PC-9 (cell line): ENCODE data around the gene PNPLA7.

Source experiments
- EZH2 ChIP-seq: fragments of 200-600 bp; sonication (generic); IDR thresholded peaks from 2 replicates; pipeline ENCODE4 v1.8.0; 2017; ENCODE audit warnings: antibody characterized with exemption, low read depth
- TF ChIP-seq, protein P1 (sequence below): fragments of 200-600 bp; sonication (generic); conservative IDR thresholded peaks from 2 replicates; pipeline ENCODE4 v1.6.1; 2017; ENCODE audit warnings: mixed run types, antibody characterized with exemption, mild to moderate bottlenecking, moderate library complexity

- TF ChIP-seq, protein P1, sequence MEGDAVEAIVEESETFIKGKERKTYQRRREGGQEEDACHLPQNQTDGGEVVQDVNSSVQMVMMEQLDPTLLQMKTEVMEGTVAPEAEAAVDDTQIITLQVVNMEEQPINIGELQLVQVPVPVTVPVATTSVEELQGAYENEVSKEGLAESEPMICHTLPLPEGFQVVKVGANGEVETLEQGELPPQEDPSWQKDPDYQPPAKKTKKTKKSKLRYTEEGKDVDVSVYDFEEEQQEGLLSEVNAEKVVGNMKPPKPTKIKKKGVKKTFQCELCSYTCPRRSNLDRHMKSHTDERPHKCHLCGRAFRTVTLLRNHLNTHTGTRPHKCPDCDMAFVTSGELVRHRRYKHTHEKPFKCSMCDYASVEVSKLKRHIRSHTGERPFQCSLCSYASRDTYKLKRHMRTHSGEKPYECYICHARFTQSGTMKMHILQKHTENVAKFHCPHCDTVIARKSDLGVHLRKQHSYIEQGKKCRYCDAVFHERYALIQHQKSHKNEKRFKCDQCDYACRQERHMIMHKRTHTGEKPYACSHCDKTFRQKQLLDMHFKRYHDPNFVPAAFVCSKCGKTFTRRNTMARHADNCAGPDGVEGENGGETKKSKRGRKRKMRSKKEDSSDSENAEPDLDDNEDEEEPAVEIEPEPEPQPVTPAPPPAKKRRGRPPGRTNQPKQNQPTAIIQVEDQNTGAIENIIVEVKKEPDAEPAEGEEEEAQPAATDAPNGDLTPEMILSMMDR, result no peak
- TF ChIP-seq EZH2, result no peak
These were observed 114.0 kb downstream of the PNPLA7 start for GRCh38 chr9:137435980-137436760.
